ENCODE results near the gene PCDHB2. TPM values are rescaled to one million over a fixed set of nuclear protein-coding genes. Genes with fewer than 3 reads are reported as not detected.
"Not testable (repeated sequence)": the region's sequence is repeated elsewhere in the genome, so short reads cannot be mapped to it uniquely, and the experiment has no call there.

Gene PCDHB2
- 2.2 TPM for polyA plus RNA-seq (ENCODE audit: insufficient read length)

DNA sequence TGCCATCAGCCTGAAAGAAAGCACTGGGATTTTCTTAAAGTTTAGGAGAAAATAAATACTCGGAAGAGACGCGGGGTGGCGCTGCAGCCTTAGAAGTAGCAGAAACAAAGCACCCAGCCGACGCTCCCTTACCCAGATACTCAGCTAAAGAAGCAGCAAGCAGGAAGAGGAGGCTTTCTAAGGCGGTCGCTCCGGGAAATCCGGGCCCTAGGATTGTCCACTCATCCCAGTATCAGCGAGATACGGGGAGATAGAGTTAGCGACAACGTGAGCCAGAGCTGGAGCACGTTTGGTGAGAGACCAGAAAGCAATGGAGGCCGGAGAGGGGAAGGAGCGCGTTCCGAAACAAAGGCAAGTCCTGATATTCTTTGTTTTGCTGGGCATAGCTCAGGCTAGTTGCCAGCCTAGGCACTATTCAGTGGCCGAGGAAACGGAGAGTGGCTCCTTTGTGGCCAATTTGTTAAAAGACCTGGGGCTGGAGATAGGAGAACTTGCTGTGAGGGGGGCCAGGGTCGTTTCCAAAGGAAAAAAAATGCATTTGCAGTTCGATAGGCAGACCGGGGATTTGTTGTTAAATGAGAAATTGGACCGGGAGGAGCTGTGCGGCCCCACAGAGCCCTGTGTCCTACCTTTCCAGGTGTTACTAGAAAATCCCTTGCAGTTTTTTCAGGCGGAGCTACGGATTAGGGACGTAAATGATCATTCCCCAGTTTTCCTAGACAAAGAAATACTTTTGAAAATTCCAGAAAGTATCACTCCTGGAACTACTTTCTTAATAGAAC lies at the start of gene PCDHB2:
Gene PCDHB2, plus strand, starts transcription at position 135 of the 782 bp plus-strand sequence. Its CDS starts 176 bp downstream, at position 311.
- no peak for DNase-seq (ENCODE audit: low read depth)

DNA sequence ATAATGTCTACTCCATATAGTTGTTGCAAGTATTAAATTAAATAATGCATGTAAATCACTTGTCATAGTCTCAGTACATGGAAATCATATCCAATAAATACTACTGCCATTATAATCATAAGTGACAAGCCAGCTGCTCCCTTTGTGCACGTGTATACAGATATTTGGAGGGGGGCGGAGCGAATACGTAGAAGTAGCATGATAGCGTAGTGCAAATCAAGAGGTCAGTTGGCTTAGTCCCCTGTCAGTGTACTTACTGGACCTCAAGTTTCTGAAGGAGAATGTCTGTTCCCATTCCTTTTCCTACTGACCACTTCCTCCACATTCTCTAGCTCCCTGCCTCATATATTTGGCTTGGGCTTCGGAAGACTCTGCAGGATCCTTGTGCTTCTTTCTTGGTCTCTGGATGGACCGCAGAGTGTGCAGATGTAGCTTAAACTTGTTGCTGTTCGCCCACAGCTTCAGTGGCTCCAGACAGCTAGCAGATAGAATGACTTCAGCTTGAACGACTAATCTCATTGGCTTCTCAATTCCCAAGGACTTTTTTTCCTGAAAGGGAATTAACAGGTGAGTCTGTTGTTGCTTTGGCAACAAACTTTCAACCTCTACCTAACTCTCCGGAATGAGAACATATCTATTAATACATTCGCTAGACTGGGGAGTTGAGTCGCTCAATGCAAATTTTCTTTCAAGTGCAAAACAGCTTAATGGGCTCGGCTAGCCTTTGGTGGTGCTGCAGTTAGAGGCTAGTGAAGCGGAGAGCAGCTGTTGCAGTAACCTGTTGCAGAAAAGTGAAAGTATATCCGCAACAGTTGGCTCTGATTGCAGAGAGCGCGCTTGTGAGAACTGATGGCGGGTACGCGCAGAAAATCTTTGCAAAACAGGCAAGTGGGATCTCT lies 43.5 kb upstream of the PCDHB2 start, which contains the start of gene PCDHB1:
Gene PCDHB1, plus strand, starts transcription at position 753 of the 899 bp plus-strand sequence. Its CDS starts 97 bp downstream, at position 850.
- no peak for DNase-seq (ENCODE audit: low read depth)

DNA sequence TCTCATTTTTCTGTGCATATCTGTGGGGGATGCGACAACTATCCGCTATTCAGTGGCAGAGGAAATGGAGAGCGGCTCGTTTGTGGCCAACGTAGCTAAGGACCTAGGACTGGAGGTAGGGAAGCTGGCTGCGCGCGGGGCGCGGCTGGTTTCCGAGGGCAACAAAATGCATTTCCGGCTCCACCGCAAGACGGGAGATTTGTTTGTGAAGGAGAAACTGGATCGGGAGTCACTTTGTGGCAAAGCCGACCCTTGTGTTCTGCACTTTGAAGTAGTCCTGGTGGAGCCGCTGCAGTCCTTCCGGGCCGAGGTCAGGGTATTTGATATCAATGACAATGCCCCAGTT lies 42.9 kb upstream of the PCDHB2 start:
- no peak for DNase-seq (ENCODE audit: low read depth)

DNA sequence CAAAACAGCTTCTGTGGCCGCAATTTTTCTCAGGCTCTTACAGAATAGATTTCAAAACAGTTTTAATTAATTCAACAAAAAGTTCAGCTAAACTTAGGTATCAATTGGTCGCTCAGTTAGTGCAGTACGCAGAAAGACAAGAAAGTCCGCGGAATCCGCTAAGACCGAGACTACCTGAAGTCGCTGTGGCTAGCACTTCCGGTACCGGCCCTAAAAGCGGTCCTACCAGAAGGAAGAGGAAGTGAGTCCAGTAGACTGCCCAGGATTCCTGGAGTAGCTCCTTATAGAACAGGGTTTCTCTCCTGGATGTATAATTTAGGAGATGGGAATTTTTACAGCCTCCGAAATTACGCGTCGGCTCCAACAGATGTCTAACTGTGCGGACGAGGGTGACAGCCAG lies 16.6 kb upstream of the PCDHB2 start:
- no peak for DNase-seq (ENCODE audit: low read depth)

DNA sequence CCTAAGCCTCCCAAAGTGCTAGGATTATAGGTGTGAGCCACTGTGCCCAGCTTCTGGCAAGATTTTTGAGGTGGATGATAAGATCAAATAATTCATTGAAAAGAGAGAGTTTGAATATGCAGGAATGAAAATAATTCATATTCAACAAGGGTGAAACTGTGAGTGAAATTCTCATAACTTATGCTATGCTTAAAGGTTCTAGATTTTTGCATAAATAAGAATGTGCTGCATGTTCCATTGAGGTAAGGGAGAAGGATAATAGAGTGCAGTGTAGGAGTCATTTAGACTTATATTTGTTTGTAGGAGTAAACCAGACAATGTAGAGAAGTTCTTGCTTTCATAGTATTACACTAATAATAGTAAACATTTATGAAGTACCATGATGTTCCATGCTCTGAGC lies 12.2 kb upstream of the PCDHB2 start:
- DNase-seq (ENCODE audit: low read depth), result no peak

DNA sequence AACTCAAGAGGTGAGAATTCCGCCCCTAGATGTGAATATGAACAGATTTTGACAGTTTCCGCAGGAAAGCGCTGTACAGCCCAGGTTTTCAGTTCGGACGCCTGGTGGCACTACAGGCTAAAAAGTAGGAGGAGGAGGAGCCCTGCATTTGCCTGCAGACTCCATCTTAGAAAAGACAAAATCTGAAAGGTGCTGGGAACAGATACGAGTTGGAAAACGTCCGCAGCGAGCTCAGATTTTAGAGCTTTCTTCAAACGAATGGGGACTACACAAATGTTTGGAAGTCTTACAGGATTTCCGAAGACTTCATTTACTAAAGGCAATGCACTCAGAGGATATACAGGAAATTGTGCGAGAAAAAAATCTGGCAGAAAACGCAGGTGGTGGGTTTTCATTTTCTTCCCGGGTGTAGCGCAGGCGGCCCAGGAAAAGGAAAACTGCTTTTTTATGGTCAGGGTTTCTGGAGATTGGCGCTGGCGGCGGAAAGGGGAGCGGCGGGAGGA lies 9.9 kb upstream of the PCDHB2 start:
- DNase-seq (ENCODE audit: low read depth), result no peak

DNA sequence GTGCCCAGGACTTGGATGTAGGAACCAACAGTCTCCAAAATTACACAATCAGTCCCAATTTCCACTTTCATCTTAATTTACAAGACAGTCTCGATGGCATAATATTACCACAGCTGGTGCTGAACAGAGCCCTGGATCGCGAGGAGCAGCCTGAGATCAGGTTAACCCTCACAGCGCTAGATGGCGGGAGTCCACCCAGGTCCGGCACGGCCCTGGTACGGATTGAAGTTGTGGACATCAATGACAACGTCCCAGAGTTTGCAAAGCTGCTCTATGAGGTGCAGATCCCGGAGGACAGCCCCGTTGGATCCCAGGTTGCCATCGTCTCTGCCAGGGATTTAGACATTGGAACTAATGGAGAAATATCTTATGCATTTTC lies 837 bp downstream of the PCDHB2 start:
- DNase-seq (ENCODE audit: low read depth), result no peak

DNA sequence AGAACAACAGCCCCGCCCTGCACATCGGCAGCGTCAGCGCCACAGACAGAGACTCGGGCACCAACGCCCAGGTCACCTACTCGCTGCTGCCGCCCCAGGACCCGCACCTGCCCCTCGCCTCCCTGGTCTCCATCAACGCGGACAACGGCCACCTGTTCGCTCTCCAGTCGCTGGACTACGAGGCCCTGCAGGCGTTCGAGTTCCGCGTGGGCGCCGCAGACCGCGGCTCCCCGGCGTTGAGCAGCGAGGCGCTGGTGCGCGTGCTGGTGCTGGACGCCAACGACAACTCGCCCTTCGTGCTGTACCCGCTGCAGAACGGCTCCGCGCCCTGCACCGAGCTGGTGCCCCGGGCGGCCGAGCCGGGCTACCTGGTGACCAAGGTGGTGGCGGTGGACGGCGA lies 1.8 kb downstream of the PCDHB2 start:
- DNase-seq (ENCODE audit: low read depth), result not testable (repeated sequence)

DNA sequence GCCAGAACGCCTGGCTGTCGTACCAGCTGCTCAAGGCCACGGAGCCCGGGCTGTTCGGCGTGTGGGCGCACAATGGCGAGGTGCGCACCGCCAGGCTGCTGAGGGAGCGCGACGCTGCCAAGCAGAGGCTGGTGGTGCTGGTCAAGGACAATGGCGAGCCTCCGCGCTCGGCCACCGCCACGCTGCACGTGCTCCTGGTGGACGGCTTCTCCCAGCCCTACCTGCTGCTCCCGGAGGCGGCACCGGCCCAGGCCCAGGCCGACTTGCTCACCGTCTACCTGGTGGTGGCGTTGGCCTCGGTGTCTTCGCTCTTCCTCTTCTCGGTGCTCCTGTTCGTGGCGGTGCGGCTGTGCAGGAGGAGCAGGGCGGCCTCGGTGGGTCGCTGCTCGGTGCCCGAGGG lies 2.2 kb downstream of the PCDHB2 start:
- DNase-seq (ENCODE audit: low read depth), result not testable (repeated sequence)

DNA sequence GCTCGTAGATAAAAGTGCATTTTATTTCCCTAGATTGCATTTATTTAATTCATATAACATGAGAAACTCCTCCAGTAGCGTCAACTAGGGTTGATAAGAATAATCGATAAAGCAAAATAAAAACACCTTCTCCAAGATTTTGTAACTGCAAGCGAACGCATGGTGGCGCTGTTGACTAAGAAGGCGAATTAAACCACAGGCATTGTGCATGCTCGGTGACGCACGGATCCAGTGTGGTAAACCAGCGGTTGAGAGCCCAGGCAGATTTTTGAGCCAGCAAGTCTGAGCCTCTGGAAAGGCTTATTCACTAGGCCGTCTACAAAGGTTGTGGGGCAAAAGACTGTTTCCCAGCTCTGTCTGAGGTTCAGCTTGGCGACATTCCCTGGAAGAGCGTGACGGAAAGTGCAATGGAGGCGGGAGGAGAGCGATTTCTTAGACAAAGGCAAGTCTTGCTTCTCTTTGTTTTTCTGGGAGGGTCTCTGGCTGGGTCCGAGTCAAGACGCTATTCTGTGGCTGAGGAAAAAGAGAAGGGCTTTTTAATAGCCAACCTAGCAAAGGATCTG lies 5.9 kb downstream of the PCDHB2 start, which contains the start of gene PCDHB3:
Gene PCDHB3, plus strand, starts transcription at position 231 of the 563 bp plus-strand sequence. Its CDS starts 177 bp downstream, at position 408.
- no peak for DNase-seq (ENCODE audit: low read depth)

DNA sequence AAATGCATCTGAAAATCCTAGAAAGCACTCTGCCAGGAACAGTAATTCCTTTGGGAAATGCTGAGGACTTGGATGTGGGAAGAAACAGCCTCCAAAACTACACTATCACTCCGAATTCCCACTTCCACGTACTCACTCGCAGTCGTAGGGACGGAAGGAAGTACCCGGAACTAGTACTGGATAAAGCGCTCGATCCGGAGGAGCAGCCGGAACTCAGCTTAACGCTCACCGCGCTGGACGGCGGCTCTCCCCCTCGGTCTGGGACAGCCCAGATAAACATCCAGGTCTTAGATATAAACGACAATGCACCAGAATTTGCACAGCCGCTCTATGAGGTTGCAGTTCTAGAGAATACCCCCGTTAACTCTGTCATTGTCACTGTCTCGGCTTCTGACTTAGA lies 6.6 kb downstream of the PCDHB2 start:
- DNase-seq (ENCODE audit: low read depth), result no peak

DNA sequence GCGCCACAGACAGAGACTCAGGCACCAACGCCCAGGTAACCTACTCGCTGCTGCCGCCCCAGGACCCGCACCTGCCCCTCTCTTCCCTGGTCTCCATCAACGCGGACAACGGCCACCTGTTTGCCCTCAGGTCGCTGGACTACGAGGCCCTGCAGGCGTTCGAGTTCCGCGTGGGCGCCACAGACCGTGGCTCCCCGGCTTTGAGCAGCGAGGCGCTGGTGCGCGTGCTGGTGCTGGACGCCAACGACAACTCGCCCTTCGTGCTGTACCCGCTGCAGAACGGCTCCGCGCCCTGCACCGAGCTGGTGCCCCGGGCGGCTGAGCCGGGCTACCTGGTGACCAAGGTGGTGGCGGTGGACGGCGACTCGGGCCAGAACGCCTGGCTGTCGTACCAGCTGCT lies 7.7 kb downstream of the PCDHB2 start:
- not testable (repeated sequence) for DNase-seq (ENCODE audit: low read depth)

DNA sequence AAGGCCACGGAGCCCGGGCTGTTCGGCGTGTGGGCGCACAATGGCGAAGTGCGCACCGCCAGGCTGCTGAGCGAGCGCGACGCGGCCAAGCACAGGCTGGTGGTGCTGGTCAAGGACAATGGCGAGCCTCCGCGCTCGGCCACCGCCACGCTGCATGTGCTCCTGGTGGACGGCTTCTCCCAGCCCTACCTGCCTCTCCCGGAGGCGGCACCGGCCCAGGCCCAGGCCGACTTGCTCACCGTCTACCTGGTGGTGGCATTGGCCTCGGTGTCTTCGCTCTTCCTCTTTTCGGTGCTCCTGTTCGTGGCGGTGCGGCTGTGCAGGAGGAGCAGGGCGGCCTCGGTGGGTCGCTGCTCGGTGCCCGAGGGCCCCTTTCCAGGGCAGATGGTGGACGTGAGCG lies 8.1 kb downstream of the PCDHB2 start:
- DNase-seq (ENCODE audit: low read depth), result not testable (repeated sequence)

DNA sequence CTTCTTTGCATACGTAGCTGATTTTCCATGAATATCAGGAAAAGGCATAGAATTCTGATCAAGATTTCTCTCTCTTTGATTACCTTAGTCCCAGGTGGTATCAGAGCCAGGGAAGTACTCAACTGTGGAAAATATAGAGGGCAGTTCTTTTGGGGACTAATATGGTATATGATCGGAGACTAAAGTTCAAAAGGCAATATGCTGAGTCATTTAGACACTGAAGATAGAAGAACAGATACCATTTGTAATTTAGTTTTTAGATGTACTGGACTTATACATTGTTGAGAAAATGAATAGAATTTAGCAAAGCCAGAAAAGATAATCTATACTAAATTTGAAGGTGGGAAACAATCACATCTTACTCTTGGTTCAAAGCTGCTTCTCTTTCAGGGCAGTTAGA lies 10.9 kb downstream of the PCDHB2 start:
- no peak for DNase-seq (ENCODE audit: low read depth)

DNA sequence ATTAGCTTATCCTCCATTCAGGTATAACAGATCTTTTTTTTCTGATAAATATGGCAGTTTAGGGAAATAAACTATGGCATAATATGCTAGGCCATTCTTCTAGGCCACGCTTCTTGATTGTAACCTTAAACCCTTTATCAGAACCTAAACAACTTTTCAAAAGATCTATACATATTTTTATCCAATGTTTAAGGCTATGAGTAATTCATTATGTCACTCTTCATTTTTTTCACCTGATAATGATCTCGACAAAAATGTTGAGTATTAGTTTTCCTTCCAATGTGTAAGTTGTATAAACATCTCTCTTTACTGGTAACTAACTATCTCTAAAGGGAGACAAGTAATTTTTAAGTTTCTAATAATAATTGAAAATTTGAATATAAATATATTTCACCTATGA lies 24.8 kb downstream of the PCDHB2 start:
- no peak for DNase-seq (ENCODE audit: low read depth)

DNA sequence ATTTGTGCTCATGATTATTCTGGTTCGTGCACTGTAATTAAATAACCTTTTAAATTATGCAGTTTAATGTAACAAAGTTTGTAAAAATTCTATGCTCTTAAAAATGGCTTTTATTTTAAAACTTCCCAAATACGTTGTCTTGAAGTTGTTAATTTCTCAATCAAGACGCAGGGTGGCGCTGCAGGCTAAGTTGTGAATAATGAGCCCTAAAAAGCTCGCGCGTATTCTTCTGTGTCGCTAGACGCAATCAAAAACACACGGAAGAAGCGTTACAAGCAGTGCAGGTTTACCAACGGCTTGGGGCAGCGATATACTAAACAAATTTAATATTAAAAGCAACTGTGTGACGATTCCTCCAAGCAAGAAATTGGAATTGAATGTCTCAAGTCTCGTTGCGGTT lies 27.1 kb downstream of the PCDHB2 start, which contains the start of gene PCDHB4:
Gene PCDHB4, plus strand, starts transcription at position 256 of the 400 bp plus-strand sequence. CDS start 181 bp downstream, outside the sequence.
- DNase-seq (ENCODE audit: low read depth), result no peak

DNA sequence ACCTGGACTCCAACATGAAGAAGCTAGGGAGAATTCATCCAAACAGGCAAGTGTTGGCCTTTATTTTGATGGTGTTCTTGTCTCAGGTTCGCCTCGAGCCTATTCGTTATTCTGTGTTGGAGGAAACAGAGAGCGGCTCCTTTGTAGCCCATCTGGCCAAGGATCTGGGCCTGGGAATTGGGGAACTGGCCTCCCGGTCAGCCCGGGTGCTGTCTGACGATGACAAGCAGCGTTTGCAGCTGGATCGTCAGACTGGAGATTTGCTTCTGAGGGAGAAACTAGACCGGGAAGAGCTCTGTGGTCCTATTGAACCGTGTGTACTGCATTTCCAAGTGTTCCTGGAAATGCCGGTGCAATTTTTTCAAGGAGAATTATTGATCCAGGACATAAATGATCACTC lies 27.6 kb downstream of the PCDHB2 start:
- no peak for DNase-seq (ENCODE audit: low read depth)

DNA sequence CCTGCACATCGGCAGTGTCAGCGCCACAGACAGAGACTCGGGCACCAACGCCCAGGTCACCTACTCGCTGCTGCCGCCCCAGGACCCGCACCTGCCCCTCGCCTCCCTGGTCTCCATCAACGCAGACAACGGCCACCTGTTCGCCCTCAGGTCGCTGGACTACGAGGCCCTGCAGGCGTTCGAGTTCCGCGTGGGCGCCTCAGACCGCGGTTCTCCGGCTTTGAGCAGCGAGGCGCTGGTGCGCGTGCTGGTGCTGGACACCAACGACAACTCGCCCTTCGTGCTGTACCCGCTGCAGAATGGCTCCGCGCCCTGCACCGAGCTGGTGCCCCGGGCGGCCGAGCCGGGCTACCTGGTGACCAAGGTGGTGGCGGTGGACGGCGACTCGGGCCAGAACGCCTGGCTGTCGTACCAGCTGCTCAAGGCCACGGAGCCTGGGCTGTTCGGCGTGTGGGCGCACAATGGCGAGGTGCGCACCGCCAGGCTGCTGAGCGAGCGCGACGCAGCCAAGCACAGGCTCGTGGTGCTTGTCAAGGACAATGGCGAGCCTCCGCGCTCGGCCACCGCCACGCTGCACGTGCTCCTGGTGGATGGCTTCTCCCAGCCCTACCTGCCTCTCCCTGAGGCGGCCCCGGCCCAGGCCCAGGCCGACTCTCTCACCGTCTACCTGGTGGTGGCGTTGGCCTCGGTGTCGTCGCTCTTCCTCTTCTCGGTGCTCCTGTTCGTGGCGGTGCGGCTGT lies 29.2 kb downstream of the PCDHB2 start:
- DNase-seq (ENCODE audit: low read depth), result not testable (repeated sequence)

DNA sequence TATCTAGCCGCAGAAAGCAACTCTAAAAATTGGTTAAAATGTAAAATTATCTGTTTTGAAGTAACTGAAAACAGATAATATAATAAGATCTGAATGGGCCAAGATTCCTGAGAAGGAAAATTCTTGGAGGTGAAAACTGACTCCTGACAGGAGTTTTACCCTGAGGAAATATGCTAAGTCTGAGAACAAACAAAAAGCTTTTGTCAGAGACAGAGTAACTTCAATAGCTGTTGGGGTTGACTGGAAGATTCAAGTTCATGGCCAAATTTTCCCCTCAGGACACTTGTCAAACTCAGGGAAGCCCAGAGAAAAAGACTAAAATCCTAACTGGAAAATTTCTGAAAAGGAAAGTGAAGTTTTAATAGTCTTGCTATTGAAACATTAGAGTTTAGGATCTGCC lies 32.9 kb downstream of the PCDHB2 start:
- DNase-seq (ENCODE audit: low read depth), result no peak

DNA sequence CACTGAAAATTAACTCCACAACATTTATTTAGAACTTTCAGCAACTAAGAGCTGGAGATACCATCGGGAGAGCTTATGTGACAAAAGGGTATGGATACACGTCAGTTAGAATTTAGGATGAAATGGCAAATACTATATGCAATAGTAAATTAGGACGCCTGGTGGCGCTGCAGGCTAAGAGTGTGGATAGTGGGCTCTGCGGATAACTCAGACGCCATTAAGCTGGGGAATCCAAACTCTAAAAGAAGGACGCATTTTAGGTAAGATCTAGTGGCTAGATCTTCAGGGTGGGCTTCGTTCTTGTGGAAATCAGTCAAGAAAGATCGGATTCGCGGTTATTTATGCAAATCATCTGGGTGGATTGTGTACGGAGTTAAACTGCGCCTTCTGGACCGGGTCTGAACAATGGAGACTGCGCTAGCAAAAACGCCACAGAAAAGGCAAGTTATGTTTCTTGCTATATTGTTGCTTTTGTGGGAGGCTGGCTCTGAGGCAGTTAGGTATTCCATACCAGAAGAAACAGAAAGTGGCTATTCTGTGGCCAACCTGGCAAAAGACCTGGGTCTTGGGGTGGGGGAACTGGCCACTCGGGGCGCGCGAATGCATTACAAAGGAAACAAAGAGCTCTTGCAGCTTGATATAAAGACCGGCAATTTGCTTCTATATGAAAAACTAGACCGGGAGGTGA lies 40.8 kb downstream of the PCDHB2 start, which contains the start of gene PCDHB5:
Gene PCDHB5, plus strand, starts transcription at position 177 of the 688 bp plus-strand sequence. Its CDS starts 229 bp downstream, at position 406.
- no peak for DNase-seq (ENCODE audit: low read depth)
